DMS 273 treated with DMSO at 0.1 percent for 48 hours (cell line): ENCODE measurements around the gene LRRC14B.
"Not testable (repeated sequence)": the region's sequence is repeated elsewhere in the genome, so short reads cannot be mapped to it uniquely, and the experiment has no call there.

Source experiments
- DNase-seq: peaks from one replicate; lab custom pipeline; 2025; lab: John Stamatoyannopoulos, UW

LRRC14B gene

DNA sequence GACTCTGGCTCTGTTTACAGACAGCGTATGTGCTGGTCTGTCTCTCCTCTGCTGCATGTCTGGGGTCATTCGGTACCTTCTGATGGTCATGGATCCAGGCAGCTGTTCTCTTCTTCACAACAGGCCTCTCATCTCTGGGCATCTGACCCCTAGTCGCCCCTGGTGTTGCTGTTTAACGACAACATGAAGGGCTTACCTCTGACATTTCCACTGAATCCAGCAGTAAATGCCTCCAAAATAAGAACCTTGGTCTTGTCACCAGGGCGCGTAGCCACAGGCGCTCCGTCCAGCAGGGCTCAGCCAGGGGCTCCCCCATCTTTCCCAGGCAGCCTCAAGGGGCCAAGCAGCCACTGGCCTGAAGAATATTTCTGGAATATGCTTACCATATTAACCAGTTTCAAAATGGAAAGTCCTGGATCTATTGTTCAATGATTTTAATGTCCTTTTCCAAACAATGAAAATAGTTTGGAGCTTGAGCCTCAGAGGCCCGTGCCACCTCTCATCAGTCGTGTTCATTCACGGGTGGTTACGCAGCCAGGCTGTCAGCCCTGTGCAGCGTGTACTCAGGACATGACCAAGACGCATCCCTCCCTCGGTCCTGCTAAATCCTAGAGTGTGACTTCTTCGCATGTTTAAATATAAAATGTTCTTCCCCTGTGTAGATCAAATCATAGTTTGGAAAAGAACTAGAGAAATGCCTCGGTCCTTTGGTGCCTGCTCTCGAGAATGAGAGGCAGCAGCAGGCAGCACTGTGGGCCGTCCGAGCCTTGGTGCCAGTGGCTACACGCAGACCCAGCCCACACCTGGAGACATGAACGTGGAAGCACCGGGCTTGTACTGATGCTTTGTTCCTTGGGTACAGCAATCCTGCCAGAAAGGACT lies 30.1 kb upstream of the LRRC14B start:
- no peak for DNase-seq

DNA sequence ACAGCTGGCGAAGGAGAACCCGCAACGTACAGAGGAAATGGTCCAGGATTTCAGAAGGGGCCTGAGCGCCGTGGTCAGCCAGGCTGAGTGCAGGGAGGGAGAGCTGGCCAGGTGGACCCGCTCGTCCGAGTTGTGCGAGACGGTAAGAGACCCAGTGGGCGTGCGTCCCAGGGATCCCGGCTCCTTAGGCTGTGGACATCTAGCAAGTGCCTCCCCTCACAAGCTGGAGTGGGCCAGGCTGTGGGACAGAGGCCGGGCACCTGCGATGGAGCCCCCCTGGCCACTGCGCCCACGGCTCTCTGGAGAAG lies 29.5 kb upstream of the LRRC14B start:
- no peak for DNase-seq

DNA sequence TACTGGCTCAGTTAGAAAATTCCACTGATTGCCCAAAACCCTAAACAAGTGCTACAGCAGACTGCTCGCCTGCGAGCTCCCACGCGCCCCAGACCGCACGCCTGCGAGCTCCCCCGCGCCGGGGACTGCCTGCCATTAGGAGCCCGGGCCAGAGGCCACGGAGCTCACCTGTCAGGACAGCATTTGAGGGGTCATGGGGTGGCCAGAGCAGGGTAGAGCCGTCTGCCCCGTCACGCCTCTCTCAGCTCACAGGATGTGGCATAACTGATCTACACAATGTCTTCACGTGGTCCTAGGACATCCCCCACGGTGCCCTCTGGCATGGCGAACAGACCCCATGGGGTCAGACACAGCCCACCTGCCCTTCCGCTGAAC lies 29.1 kb upstream of the LRRC14B start:
- DNase-seq, result no peak

DNA sequence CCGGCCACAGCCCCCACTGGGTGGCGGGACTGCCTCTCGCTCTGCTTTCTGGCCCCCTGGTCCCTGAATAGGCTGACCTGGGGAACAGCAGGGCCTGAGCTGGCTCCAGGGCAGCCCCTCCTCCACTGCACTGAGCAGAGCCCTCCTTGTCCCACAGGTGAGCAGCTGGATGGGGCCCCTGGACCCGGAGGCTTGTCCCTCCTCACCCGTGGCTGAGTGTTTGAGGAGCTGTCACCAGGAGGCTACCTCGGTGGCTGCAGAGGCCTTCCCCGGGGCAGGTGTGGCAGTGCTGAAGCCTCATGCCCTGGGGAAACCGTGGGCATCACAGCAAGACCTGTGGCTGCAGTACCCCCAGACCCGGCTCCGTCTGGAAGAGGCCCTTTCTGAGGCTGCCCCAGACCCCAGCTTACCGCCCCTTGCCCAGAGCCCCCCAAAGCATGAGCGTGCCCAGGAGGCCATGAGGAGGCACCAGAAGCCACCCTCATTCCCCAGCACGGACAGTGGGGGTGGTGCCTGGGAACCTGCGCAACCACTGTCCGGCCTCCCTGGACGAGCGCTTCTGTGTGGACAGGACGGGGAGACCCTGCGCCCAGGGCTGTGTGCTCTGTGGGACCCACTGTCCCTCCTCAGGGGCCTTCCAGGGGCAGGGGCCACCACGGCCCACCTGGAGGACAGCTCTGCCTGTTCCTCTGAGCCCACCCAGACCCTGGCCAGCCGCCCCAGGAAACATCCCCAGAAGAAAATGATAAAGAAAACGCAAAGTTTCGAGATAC lies 28.5 kb upstream of the LRRC14B start:
- DNase-seq, result no peak

DNA sequence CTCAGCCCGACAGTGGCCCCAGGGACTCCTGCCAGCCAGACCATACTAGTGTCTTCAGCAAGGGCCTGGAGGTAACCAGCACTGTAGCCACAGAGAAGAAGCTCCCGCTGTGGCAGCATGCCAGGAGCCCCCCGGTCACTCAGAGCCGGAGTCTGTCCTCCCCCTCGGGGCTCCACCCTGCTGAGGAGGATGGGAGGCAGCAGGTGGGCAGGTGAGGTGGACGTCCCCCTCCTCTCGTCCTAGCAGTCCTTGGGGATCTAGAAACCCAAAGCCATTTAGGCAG lies 28.0 kb upstream of the LRRC14B start:
- no peak for DNase-seq

DNA sequence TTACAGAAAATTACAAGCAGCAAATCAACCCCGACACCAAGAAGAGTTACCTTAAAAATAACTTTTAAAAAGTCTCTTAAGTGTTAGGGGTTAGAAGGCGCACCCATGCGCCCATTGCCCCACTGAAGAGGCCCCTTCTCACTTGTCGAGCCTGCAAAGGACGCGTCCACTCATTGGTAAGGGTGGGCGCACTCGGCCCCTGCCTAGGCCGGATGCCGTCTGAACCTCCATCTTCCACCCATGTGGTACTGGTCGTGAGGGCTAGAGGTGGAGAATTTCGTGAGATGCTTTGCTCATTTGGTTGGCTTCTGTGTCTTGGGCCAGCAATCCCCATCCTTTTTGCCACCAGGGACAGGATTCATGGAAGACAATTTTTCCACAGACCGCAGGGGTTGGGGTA lies 27.5 kb upstream of the LRRC14B start:
- DNase-seq, result no peak

DNA sequence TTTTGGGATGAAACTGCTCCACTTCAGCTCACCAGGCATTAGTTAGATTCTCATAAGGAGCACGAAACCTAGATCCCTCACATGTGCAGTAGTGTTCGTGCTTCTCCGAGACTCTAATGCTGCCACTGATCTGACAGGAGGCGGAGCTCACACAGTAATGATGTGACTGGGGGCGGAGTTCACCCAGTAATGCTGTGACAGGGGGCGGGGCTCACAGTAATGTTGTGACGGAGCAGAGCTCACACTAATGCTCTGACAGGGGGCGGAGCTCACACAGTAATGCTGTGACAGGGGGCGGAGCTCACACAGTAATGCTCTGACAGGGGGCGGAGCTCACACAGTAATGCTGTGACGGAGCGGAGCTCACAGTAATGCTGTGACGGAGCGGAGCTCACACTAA lies 27.1 kb upstream of the LRRC14B start:
- DNase-seq, result no peak

DNA sequence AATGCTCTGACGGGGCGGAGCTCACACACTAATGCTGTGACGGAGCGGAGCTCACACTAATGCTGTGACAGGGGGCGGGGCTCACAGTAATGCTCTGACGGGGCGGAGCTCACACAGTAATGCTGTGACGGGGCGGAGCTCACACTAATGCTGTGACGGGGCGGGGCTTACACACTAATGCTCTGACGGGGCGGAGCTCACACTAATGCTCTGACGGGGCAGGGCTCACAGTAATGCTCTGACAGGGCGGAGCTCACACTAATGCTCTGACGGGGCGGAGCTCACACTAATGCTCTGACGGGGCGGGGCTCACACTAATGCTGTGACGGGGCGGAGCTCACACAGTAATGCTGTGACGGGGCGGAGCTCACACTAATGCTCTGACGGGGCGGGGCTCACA lies 26.5 kb upstream of the LRRC14B start:
- not testable (repeated sequence) for DNase-seq

DNA sequence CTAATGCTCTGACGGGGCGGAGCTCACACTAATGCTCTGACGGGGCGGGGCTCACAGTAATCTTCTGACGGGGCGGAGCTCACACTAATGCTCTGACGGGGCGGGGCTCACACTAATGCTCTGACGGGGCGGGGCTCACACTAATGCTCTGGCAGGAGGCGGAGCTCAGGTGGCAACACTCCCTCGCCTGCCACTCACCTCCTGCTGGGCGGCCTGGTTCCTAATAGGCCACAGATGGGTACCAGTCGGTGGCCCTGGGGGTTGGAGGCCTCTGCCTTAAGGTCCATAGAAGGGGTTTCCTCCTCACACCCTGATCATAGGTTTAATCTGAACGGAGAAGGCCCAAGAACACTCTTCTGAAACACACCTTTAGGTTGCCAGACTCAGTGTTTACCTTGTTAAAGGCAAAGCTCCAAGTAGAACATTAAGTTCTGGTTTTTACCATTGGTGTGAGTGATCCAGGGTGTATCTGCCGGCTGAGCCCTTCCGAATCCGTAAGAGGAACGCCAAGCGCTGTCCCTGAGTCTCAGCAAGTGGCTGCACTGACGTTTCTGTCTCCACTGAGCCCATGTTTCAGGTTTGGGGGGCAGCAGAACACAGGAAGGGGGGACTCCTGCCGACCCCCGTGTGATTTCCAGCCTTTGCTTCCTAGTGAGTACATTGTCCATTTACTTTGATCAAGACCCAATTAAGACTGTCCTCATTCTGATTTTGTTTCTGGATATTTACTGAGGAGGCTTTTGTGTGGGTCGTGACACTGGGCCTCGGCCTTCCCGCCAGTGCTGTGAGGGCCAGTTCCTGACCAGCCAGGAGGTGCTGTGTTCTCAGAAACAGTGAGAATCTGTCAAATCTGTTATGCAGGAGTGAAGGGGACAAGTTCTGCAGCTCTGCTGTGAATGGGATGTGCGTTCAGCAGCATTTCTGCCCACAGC lies 24.6 kb upstream of the LRRC14B start:
- no peak for DNase-seq

DNA sequence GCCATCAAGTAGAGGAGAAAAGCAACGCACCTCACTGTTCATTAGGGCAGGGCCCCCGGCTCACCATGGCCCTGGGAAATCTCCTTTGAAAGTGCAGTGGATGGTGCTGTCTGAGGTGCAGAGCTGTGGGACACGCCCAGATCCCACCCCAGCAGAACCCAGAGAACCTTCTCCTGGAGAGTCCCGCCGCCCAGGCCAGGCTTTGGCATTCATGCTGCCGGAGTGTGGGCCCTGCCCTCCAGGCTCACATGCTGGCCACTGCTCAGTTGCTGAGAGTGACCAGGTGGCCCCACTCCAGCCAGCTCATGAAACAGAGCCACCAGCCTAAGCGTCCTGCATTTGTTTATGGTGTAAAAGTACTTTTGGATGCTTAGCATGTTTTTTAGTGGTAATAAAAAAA lies 23.8 kb upstream of the LRRC14B start:
- DNase-seq, result no peak

DNA sequence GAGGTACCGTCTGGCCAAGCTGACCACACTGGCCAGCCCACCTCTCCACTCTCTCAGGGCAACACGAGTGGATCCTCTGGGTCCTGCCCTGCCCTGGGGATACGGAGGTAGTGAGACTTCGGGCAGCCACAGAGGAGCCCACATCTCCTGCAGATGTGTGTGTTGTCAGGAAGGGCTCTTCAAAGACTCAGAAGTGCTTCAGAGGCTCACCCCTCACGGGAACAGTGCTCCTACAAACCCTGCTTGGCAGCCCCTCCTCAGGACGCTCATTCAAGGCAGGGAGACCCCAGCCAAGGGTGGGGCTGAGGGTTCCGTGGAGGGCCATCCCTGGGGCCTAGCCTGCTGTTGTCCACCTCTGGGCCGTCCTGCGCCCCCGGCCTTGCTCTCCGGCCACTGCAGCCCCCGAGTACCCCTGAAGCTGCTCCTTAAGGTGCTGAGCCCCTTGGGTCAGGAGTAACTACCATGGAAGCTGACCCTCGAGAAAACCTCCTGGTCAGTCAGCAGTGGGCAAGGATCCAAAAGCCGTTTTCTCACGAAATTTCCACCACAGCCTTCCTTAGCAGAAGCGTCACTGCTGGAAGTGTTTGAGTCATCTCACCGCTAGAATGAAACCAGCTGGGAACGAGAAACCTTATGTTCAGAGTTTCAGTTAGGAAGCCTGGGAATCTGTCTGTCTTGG lies 23.2 kb upstream of the LRRC14B start:
- no peak for DNase-seq

DNA sequence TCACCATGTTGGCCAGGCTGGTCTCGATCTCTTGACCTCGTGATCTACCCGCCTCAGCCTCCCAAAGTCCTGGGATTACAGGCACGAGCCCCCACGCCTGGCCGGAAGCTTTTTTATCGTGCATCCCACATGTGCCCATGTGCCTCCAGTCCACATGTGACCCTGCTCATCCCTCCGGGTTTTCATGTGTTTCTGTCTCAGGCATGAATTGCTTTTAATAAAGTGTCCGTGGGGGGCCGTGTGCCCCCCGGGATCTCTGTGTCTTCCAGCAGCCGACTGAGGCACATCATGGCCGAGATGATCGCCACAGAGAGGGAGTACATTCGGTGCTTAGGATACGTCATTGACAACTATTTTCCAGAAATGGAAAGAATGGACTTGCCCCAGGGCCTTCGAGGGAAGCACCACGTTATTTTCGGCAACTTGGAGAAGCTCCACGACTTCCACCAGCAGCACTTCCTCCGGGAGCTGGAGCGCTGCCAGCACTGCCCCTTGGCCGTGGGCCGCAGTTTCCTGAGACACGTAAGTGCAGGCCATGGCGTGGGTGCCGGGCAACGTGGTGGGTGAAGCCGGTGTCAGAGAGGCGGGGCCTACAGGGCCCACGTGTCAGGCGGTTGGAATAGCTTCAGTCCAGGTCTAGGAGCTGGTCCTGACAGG lies 22.1 kb upstream of the LRRC14B start:
- DNase-seq, result no peak

DNA sequence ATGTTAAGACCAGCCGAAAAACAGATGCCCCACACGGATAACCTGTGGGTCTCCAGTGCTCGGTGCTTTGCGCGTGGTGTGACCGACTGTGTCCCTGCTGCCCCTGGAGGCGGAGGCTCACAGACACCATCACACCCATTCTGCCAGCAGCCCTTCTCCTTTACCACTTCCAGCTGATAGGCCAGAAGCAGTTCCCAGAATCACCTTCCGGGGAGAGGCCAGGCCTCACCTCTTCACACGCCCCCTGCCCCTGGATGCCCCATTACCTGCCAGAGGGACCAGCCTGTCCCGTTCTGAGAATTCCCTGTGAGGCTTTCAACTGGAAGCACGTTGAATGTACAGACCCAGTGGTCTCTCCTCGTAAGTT lies 21.6 kb upstream of the LRRC14B start:
- no peak for DNase-seq

DNA sequence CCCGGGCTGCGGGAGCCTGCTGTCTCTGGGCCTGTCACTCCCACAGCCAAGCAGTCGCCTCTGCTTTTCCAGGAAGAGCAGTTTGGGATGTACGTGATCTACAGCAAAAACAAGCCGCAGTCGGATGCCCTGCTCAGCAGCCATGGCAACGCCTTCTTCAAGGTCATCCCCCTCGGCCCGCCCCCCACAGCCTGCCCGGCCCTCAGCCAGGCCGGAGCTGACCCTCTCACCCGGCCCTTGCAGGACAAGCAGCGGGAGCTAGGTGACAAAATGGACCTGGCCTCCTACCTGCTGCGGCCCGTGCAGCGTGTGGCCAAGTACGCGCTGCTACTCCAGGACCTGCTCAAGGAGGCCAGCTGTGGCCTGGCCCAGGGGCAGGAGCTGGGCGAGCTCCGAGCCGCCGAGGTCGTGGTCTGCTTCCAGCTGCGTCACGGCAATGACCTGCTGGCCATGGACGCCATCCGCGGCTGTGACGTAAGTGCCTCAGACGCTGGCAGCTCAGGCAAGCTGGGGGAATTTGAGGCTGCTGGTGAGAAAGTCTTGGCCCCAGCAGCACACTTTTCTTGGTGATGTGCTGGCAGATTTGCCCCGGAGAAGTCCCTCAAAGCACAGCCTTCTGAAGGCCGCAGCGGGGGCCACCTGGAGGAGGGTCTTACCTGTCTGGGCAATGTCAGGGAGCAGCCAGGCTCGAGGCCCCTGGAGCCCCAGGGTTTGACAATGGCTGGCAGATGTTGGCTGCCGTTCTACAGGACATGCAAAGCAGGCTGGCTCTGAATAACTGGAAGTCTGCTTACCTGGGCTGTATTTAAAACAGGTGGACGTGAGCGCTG lies 20.1 kb upstream of the LRRC14B start:
- DNase-seq, result no peak

DNA sequence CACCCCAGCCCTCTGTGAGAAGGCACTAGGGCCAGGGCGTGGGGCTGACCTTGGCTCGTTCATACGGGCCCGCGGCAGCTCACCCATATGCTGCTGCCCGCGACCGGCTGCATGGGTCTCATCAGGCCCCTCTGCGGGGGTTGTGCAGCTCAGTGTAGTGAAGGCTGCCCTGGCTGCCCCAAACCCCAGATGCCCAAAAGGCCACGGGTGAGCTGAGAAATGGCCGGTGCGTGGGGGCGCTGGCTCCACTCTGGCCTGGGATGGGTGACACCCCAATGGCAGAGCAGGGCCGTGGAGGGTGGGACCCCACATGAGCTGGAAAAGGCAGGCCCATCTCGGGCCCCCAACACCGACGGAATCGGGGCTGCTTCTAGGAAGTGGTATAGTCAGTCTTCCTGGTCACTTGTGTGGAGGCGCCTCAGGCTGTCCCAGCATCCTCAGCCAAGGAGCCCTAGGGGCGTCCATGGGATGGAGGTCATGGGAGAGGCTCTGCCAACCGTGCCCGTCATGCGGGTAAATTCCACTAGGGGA lies 19.4 kb upstream of the LRRC14B start:
- no peak for DNase-seq

DNA sequence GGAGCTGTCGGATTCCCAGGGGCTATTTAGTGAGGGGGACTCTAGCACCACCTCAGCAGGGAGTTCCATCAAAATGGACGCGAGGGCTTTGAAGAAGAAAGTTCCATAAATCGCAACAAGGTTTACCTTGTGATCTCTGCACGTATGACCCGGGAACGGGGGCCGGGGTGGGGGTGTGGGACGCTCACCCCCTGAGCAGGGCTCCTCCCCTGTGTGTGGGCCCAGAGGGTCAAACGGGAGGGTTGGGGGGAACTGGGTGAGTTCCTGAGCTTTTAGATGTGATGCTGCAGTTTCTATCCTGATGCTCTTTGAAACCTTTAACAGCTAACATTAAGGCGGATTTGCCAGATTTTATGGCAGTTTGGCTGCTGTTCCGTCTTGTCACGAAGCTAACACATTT lies 18.9 kb upstream of the LRRC14B start:
- no peak for DNase-seq

DNA sequence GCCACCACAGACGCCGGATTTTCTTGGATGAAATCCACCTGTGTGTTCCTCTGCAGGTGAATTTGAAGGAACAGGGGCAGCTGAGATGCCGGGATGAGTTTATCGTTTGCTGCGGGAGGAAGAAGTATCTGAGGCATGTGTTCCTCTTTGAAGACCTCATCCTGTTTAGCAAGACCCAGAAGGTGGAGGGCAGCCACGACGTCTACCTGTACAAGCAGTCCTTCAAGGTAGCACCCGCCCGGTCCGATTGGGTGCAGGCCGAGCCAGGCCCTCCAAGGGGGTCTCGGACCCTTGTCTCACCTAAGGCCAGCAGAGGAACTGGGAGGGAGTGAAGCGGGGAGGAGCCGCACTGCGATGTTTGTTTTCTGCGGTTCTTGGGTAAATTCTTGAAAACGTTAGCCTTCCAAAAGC lies 18.4 kb upstream of the LRRC14B start:
- DNase-seq, result no peak

DNA sequence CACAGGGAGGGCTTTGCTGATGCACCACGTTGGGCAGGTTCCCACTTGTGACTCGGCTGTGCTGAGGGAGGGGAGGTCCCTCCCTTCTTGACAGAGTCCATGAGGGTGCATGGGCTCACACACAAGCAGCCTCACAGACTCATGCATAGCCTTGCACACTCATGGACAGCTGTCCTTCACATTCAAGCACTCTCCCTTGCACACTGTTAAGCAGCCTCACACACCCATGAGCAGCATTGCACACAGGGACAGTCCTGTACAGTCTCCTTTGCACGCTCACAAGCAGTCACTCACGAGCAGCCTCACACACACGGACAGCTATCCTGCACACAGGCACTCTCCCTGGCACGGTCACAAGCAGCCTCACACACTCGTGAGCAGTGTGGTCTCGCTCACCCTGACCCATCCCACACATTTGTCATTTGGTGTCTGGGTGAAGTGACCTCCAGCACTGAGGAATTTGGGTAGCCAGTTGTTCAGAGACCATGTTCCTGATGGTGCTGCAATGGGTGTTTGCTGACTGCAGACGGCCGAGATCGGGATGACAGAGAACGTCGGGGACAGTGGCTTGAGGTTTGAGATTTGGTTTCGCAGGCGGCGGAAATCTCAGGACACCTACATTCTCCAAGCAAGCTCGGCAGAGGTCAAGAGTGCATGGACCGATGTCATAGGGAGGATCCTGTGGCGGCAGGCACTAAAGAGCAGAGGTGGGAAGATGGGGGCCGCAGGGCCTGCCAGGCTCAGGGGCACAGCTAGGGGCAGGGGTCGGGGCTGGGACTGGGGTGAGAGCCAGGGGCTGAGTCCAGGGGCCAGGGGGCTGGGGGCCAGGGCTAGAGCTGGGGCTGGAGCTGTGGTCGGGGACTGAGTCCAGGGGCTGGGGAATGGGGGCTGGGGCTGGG lies 17.7 kb upstream of the LRRC14B start:
- DNase-seq, result no peak

DNA sequence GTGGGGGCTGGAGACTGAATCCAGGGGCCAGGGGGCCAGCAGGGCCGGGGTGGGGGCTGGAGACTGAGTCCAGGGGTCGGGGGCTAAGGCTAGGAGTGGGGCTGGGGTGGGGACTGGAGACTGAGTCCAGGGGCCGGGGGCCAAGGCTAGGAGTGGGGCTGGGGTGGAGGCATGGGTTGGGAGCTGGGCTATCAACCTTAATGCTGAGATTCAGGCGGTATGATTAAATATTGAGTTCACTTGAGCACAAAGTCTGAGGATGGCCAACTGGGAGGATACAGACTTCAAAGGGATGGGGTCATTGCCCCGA lies 17.0 kb upstream of the LRRC14B start:
- no peak for DNase-seq
